SU-DHL-6 (cell line): Measurements from ENCODE around the gene MOB3B.

Experiments
- H2AFZ ChIP-seq: fragments of 200-600 bp; sonication (generic); 2 replicates; pipeline ENCODE4 v1.6.1; 2014; ENCODE audit warnings: low read depth, mild to moderate bottlenecking, moderate library complexity, mixed read lengths, antibody characterized with exemption, low read length; ENCODE audit not compliant: severe bottlenecking
- H3F3A ChIP-seq: fragments of 200-600 bp; shearing (Covaris generic); 2 replicates; pipeline ENCODE4 v1.6.0; 2016; ENCODE audit warnings: antibody characterized with exemption, mild to moderate bottlenecking; ENCODE audit not compliant: insufficient read depth
- H3K27ac ChIP-seq: fragments of 200-600 bp; sonication (generic); 2 replicates; pipeline ENCODE4 v1.5.1; 2016; ENCODE audit warnings: low read depth, mild to moderate bottlenecking, low read length, moderate library complexity, mixed read lengths
- H3K27me3 ChIP-seq: fragments of 200-600 bp; sonication (generic), shearing (Covaris generic); 2 replicates; pipeline ENCODE4 v1.6.0; 2014; ENCODE audit warnings: mild to moderate bottlenecking, low read length
- H3K36me3 ChIP-seq: fragments of 200-600 bp; sonication (generic); 2 replicates; pipeline ENCODE4 v1.6.1; 2014; ENCODE audit warnings: mild to moderate bottlenecking, low read length, mixed read lengths
- H3K4me2 ChIP-seq: fragments of 300-600, 200-600 bp; shearing (Covaris generic), sonication (generic); 2 replicates; pipeline ENCODE4 v1.6.0; 2014; ENCODE audit warnings: low read length, low read depth, mild to moderate bottlenecking; ENCODE audit not compliant: poor library complexity, severe bottlenecking
- H3K4me3 ChIP-seq: fragments of 200-600 bp; sonication (generic); 2 replicates; pipeline ENCODE4 v1.5.1; 2014; ENCODE audit warnings: antibody characterized with exemption, low read length, mild to moderate bottlenecking, mixed read lengths; ENCODE audit not compliant: insufficient read depth, poor library complexity, severe bottlenecking
- H3K79me2 ChIP-seq: fragments of 200-600 bp; sonication (generic); 2 replicates; pipeline ENCODE4 v1.6.1; 2014; ENCODE audit warnings: mild to moderate bottlenecking, low read length, moderate library complexity; ENCODE audit not compliant: insufficient read depth
- H3K9ac ChIP-seq: fragments of 200-600 bp; sonication (generic); 2 replicates; pipeline ENCODE4 v1.7.0; 2014; ENCODE audit warnings: mild to moderate bottlenecking, low read length
- H3K9me2 ChIP-seq: fragments of 200-600 bp; sonication (generic); replicated peaks from 2 replicates; pipeline ENCODE4 v1.6.1; 2014; ENCODE audit warnings: low read length; ENCODE audit not compliant: insufficient read depth
- H3K9me3 ChIP-seq: fragments of 200-600 bp; sonication (generic); 2 replicates; pipeline ENCODE4 v1.6.1; 2014; ENCODE audit warnings: low read length, mixed read lengths; ENCODE audit not compliant: insufficient read depth
- H4K20me1 ChIP-seq: fragments of 200-600 bp; sonication (generic); 2 replicates; pipeline ENCODE4 v1.6.1; 2014; ENCODE audit warnings: low read depth, mild to moderate bottlenecking, antibody characterized with exemption, low read length, moderate library complexity, mixed read lengths
- EZH2phosphoT487 ChIP-seq: fragments of 200-600 bp; sonication (generic), shearing (Covaris generic); conservative IDR thresholded peaks from 2 replicates; pipeline ENCODE4 v1.6.1; 2018; ENCODE audit warnings: mild to moderate bottlenecking, antibody characterized with exemption, low read length, moderate library complexity, mixed read lengths
- TF ChIP-seq, protein P1 (sequence below): fragments of 200-600 bp; sonication (generic); IDR thresholded peaks from one replicate; pipeline ENCODE4 v1.5.1; 2017; ENCODE audit warnings: antibody characterized with exemption, mild to moderate bottlenecking, low read length, moderate library complexity; ENCODE audit not compliant: insufficient read depth, poor library complexity, severe bottlenecking

Gene MOB3B

DNA sequence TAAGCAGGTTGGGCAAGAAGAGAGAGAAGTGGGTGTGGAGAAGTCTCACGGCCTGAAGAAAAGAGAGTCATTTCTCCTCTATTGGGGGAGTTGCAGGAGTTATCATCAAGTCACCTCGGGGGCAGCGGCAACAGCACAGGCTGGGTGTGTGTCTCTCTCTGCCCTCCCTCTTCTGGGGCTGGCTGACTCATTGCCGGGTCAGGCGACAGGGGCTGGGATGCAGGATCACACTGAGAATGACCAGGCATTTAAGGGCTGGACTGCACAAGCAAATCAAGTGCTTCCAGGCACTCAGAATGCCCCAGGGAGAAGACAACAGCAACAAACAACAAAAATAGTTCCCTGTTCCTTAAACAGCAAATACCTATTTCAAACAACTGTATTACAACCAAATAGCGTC lies 226.4 kb downstream of the MOB3B start:
- Histone ChIP-seq H3K79me2 (no peaks in the 10 kb centered on the region), H3K9me2 (no peaks in the 10 kb centered on the region), H2AFZ (no peak overlapping the region), H3K9me3 (no peaks in the 10 kb centered on the region), H3K9ac (no peak overlapping the region), H3K27ac (no peak overlapping the region), H3K4me3 (no peak overlapping the region), H3K4me2 (no peak overlapping the region), H3K27me3 (no peaks in the 10 kb centered on the region), H3F3A (no peaks in the 10 kb centered on the region), H3K36me3 (no peaks in the 10 kb centered on the region), H4K20me1 (no peaks in the 10 kb centered on the region)
- TF ChIP-seq, protein P1, sequence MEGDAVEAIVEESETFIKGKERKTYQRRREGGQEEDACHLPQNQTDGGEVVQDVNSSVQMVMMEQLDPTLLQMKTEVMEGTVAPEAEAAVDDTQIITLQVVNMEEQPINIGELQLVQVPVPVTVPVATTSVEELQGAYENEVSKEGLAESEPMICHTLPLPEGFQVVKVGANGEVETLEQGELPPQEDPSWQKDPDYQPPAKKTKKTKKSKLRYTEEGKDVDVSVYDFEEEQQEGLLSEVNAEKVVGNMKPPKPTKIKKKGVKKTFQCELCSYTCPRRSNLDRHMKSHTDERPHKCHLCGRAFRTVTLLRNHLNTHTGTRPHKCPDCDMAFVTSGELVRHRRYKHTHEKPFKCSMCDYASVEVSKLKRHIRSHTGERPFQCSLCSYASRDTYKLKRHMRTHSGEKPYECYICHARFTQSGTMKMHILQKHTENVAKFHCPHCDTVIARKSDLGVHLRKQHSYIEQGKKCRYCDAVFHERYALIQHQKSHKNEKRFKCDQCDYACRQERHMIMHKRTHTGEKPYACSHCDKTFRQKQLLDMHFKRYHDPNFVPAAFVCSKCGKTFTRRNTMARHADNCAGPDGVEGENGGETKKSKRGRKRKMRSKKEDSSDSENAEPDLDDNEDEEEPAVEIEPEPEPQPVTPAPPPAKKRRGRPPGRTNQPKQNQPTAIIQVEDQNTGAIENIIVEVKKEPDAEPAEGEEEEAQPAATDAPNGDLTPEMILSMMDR = no peak
- no peak for TF ChIP-seq EZH2phosphoT487

DNA sequence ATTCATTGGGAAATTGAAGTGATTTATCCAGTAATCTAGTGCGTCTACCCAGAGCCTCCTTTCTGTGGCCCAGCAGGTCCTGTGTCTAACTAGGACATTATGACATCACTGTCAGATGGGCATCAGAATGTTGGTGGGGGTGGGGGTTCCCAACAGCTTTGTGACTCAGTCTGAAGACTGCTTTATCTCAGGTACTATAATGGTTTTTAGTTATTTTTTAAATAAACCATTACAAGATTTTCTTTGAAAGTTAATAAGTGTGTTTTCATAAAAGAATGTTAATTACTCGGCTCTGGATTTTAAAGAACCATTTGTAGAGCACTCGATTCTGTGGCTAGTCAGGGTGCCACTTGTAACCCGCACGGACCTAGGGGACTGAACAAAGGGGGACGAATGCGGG lies 232.6 kb downstream of the MOB3B start, which contains the start of gene EQTN:
EQTN (minus strand) TSS at position 101 of the 400 bp plus-strand sequence; CDS start at position 6, 95 bp downstream.
- no peak within 1 kb of the TSS for H3K9ac ChIP-seq
- H3K9me2 ChIP-seq = no peaks in the 10 kb centered on the region
- no peaks in the 10 kb centered on the region for H3K79me2 ChIP-seq
- H3F3A ChIP-seq = no peaks in the 10 kb centered on the region
- H3K36me3 ChIP-seq = no peaks in the 10 kb centered on the region
- TF ChIP-seq EZH2phosphoT487 = no peak
- TF ChIP-seq, protein P1 = no peak
- no peak within 1 kb of the TSS for H3K4me2 ChIP-seq
- H4K20me1 ChIP-seq = no peaks in the 10 kb centered on the region
- H3K4me3 ChIP-seq = no peak within 1 kb of the TSS
- no peak within 1 kb of the TSS for H3K27ac ChIP-seq
- H2AFZ ChIP-seq = no peak within 1 kb of the TSS
- no peaks in the 10 kb centered on the region for H3K27me3 ChIP-seq
- H3K9me3 ChIP-seq = no peaks in the 10 kb centered on the region

DNA sequence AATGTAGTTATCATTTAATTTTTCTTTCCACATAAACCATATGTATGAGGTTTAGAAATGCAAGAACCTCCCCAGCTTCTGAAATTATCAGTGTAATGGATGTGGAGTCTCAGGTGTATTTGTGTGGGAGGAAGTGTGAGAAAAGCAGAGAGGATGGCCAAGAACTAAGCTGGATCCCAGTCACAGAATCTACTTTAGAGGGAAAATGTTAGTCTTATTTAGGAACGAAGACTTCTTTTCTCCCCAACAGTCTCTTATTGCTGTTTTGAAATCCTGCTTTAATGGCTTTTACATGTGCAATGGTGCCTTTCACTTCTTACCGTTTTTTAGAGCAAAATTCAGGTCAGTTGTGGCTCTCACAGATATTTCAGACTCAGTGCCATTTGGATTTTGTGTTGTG lies 235.6 kb downstream of the MOB3B start:
- no peak overlapping the region for H2AFZ ChIP-seq
- H3K9me3 ChIP-seq = no peaks in the 10 kb centered on the region
- H3K79me2 ChIP-seq = no peaks in the 10 kb centered on the region
- no peak overlapping the region for H3K4me3 ChIP-seq
- no peaks in the 10 kb centered on the region for H3K9me2 ChIP-seq
- H3K36me3 ChIP-seq = no peaks in the 10 kb centered on the region
- H3K4me2 ChIP-seq = no peak overlapping the region
- H3K27me3 ChIP-seq = no peaks in the 10 kb centered on the region
- TF ChIP-seq, protein P1 = no peak
- TF ChIP-seq EZH2phosphoT487 = no peak
- no peaks in the 10 kb centered on the region for H4K20me1 ChIP-seq
- H3K27ac ChIP-seq = no peak overlapping the region
- no peak overlapping the region for H3K9ac ChIP-seq
- H3F3A ChIP-seq = no peaks in the 10 kb centered on the region
